Measurements from ENCODE around the gene PIGW.

DNA sequence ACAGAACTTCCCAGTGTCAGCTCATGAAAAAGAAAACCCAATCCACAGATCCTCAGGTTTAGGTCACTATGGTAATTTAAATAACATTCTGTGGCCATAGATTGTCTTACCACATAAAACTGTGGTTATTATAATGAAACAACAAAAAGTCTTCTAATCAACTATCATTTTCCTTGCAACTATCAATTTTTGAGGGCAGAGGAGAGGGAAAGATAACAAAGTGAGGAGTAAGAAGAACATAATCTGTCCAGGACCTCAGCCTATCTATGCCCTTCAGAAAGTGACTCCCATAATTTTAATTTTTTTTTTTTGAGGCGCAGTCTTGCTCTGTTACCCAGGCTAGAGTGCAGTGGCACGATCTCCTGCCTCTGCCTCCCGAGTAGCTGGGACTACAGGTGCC lies 5.9 kb downstream of the PIGW start:
- TF ChIP-seq, protein P1, sequence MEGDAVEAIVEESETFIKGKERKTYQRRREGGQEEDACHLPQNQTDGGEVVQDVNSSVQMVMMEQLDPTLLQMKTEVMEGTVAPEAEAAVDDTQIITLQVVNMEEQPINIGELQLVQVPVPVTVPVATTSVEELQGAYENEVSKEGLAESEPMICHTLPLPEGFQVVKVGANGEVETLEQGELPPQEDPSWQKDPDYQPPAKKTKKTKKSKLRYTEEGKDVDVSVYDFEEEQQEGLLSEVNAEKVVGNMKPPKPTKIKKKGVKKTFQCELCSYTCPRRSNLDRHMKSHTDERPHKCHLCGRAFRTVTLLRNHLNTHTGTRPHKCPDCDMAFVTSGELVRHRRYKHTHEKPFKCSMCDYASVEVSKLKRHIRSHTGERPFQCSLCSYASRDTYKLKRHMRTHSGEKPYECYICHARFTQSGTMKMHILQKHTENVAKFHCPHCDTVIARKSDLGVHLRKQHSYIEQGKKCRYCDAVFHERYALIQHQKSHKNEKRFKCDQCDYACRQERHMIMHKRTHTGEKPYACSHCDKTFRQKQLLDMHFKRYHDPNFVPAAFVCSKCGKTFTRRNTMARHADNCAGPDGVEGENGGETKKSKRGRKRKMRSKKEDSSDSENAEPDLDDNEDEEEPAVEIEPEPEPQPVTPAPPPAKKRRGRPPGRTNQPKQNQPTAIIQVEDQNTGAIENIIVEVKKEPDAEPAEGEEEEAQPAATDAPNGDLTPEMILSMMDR (IDR thresholded peaks at IDR 0.05; ENCODE audit: low read depth, low read length, poor library complexity, severe bottlenecking) = no peak
- TF ChIP-seq EZH2phosphoT487 (IDR thresholded peaks at IDR 0.05; ENCODE audit: borderline replicate concordance, low read length) = no peak
